ENCODE measurements around the gene SETD6. TPM values are rescaled to one million over a fixed set of nuclear protein-coding genes. Genes with fewer than 3 reads are reported as not detected.

SETD6 gene
- total RNA-seq, 4 donors from 2014 or later: 15.5 to 19.8 (median 17.5) TPM

- Histone ChIP-seq H3K4me1 (peaks cover 0 to 35% (median 14%) of the 10 kb centered on the region in 3 donors), H3K36me3 (no peaks in the 10 kb centered on the region), H3K27me3 (peaks cover 38% of the 10 kb centered on the region), H3K27ac (no peak overlapping the region), H3K9me3 (no peaks in the 10 kb centered on the region), H3K4me3 (no peak overlapping the region)
- no peak for TF ChIP-seq CTCF (IDR thresholded peaks at IDR 0.05)
- TF ChIP-seq POLR2A (IDR thresholded peaks at IDR 0.05): no peak
- no peak for TF ChIP-seq EP300 (IDR thresholded peaks at IDR 0.05)
- no peak for TF ChIP-seq POLR2AphosphoS5 (IDR thresholded peaks at IDR 0.05)
- WGBS, 2 donors (ENCODE audit: low coverage in 1 of 2): 100% methylated on average over 3 of the region's 9 CpGs; no CpG with 5 or more reads in 1 of the 2 donors
- no peak for ATAC-seq
These were observed 16.8 kb upstream of the SETD6 start for GRCh38 chr16:58498341-58499091.

GRCh38 chr16:58499092-58499511 is 16.2 kb upstream of the SETD6 start:
- TF ChIP-seq POLR2AphosphoS5 (IDR thresholded peaks at IDR 0.05) (no peak), EP300 (IDR thresholded peaks at IDR 0.05) (no peak), POLR2A (IDR thresholded peaks at IDR 0.05) (no peak), CTCF (IDR thresholded peaks at IDR 0.05) (no peak)
- Histone ChIP-seq H3K9me3 (no peaks in the 10 kb centered on the region), H3K4me1 (peaks cover 0 to 35% (median 14%) of the 10 kb centered on the region in 3 donors), H3K27me3 (peaks cover 43% of the 10 kb centered on the region), H3K27ac (no peak overlapping the region), H3K36me3 (no peaks in the 10 kb centered on the region), H3K4me3 (no peak overlapping the region)
- ATAC-seq: no peak
- WGBS, 2 donors (ENCODE audit: low coverage in 1 of 2): 100% methylated on average over 1 of the region's 10 CpGs; no CpG with 5 or more reads in 1 of the 2 donors

GRCh38 chr16:58499615-58500351 is 15.5 kb upstream of the SETD6 start, which contains the start of gene NDRG4:
Gene NDRG4, plus strand, starts transcription at chr16:58500143. Its CDS starts 106 bp downstream, at chr16:58500249.
- peaks cover 46% of the 10 kb centered on the region for H3K27me3 ChIP-seq
- no peak within 1 kb of the TSS for H3K27ac ChIP-seq
- no peak for TF ChIP-seq EP300 (IDR thresholded peaks at IDR 0.05)
- peak; percentile 26 for ATAC-seq
- 25 to 70% methylated on average over 2 to 4 of the region's 24 CpGs for WGBS, 2 donors (ENCODE audit: low coverage in 1 of 2)
- no peaks in the 10 kb centered on the region for H3K36me3 ChIP-seq
- no peaks in the 10 kb centered on the region for H3K9me3 ChIP-seq
- H3K4me1 ChIP-seq: peaks cover 0 to 33% (median 14%) of the 10 kb centered on the region in 3 donors
- peak within 1 kb of the TSS in 1 of 2 donors; percentile 41 for H3K4me3 ChIP-seq

GRCh38 chr16:58500430-58501241 is 14.7 kb upstream of the SETD6 start:
- no peaks in the 10 kb centered on the region for H3K36me3 ChIP-seq
- no peak for ATAC-seq
- WGBS, 2 donors (ENCODE audit: low coverage in 1 of 2): no CpG with 5 or more reads among the region's 36 CpGs
- peak overlapping the region in 1 of 2 donors; percentile 41 for H3K4me3 ChIP-seq
- H3K9me3 ChIP-seq: no peaks in the 10 kb centered on the region
- no peak for TF ChIP-seq POLR2A (IDR thresholded peaks at IDR 0.05)
- TF ChIP-seq POLR2AphosphoS5 (IDR thresholded peaks at IDR 0.05): no peak
- no peak for TF ChIP-seq CTCF (IDR thresholded peaks at IDR 0.05)
- no peak for TF ChIP-seq EP300 (IDR thresholded peaks at IDR 0.05)
- peaks cover 0 to 25% (median 9%) of the 10 kb centered on the region in 3 donors for H3K4me1 ChIP-seq
- H3K27ac ChIP-seq: no peak overlapping the region
- H3K27me3 ChIP-seq: peaks cover 46% of the 10 kb centered on the region
